ENCODE measurements around the gene PADI1. TPM values are rescaled to one million over a fixed set of nuclear protein-coding genes. Genes with fewer than 3 reads are reported as not detected.

PADI1 gene
- polyA plus RNA-seq, 1 donor from 2014 or later: 0.66 TPM

- no peak overlapping the region for H3K27ac ChIP-seq (ENCODE audit: low read length)
- no peak overlapping the region for H3K4me2 ChIP-seq (ENCODE audit: low read length)
- no peaks in the 10 kb centered on the region for H3F3A ChIP-seq (ENCODE audit: insufficient read depth, low read length, poor library complexity, severe bottlenecking)
- no peak for TF ChIP-seq RAD21 (conservative IDR thresholded peaks at IDR 0.05)
- TF ChIP-seq REST (IDR thresholded peaks at IDR 0.05; ENCODE audit: borderline replicate concordance): no peak
- TF ChIP-seq EZH2 (IDR thresholded peaks at IDR 0.05; ENCODE audit: borderline replicate concordance, insufficient read depth, low read length, poor library complexity, severe bottlenecking): no peak
- TF ChIP-seq EP300 (conservative IDR thresholded peaks at IDR 0.05; ENCODE audit: poor library complexity, severe bottlenecking): no peak
- TF ChIP-seq POLR2AphosphoS5 (IDR thresholded peaks at IDR 0.05): no peak
- no peak overlapping the region for H3K4me3 ChIP-seq (ENCODE audit: low read length)
- H2AFZ ChIP-seq (ENCODE audit: low read depth, low read length): no peak overlapping the region
- no peak overlapping the region for H3K9ac ChIP-seq (ENCODE audit: low read length)
- H3K9me3 ChIP-seq (ENCODE audit: low read length): no peaks in the 10 kb centered on the region
- H3K9me2 ChIP-seq (ENCODE audit: insufficient read depth, low read length): no peaks in the 10 kb centered on the region
- H3K79me2 ChIP-seq (replicated peaks; ENCODE audit: insufficient read depth, low read length): no peaks in the 10 kb centered on the region
- no peaks in the 10 kb centered on the region for H4K20me1 ChIP-seq (ENCODE audit: insufficient read depth)
- H3K27me3 ChIP-seq (ENCODE audit: insufficient read depth, low read depth, low read length): no peaks in the 10 kb centered on the region
- H3K36me3 ChIP-seq (ENCODE audit: insufficient read depth, low read length): no peaks in the 10 kb centered on the region
Measured at GRCh38 chr1:17225140-17225539, 20.2 kb downstream of the PADI1 start.

- Histone ChIP-seq H3K27me3 (ENCODE audit: insufficient read depth, low read depth, low read length) (no peaks in the 10 kb centered on the region), H3F3A (ENCODE audit: insufficient read depth, low read length, poor library complexity, severe bottlenecking) (no peaks in the 10 kb centered on the region), H3K4me2 (ENCODE audit: low read length) (no peak overlapping the region), H2AFZ (ENCODE audit: low read depth, low read length) (no peak overlapping the region), H4K20me1 (ENCODE audit: insufficient read depth) (no peaks in the 10 kb centered on the region), H3K79me2 (replicated peaks; ENCODE audit: insufficient read depth, low read length) (no peaks in the 10 kb centered on the region), H3K27ac (ENCODE audit: low read length) (no peak overlapping the region), H3K9me3 (ENCODE audit: low read length) (no peaks in the 10 kb centered on the region), H3K36me3 (ENCODE audit: insufficient read depth, low read length) (no peaks in the 10 kb centered on the region), H3K9me2 (ENCODE audit: insufficient read depth, low read length) (no peaks in the 10 kb centered on the region), H3K4me3 (ENCODE audit: low read length) (no peak overlapping the region), H3K9ac (ENCODE audit: low read length) (no peak overlapping the region)
- TF ChIP-seq POLR2AphosphoS5 (IDR thresholded peaks at IDR 0.05): no peak
- no peak for TF ChIP-seq SMC3 (conservative IDR thresholded peaks at IDR 0.05; ENCODE audit: poor library complexity)
- no peak for TF ChIP-seq CTCF (IDR thresholded peaks at IDR 0.05; ENCODE audit: poor library complexity, severe bottlenecking)
- TF ChIP-seq TAF1 (IDR thresholded peaks at IDR 0.05; ENCODE audit: low read depth): no peak
- no peak for TF ChIP-seq EZH2 (IDR thresholded peaks at IDR 0.05; ENCODE audit: borderline replicate concordance, insufficient read depth, low read length, poor library complexity, severe bottlenecking)
- no peak for TF ChIP-seq EP300 (conservative IDR thresholded peaks at IDR 0.05; ENCODE audit: poor library complexity, severe bottlenecking)
- no peak for TF ChIP-seq RAD21 (conservative IDR thresholded peaks at IDR 0.05)
- no peak for TF ChIP-seq MXI1 (conservative IDR thresholded peaks at IDR 0.05; ENCODE audit: poor library complexity, severe bottlenecking)
- no peak for TF ChIP-seq REST (IDR thresholded peaks at IDR 0.05; ENCODE audit: borderline replicate concordance)
Measured at GRCh38 chr1:17227358-17227915, 22.5 kb downstream of the PADI1 start.

Data from neural cell (in vitro differentiated cells).